ENCODE results near the gene PARVB.

PARVB gene

GRCh38 chr22:44030051-44030701, 6.1 kb downstream of the PARVB start:
- H3K79me2 ChIP-seq (ENCODE audit: insufficient read depth, low read length): peaks cover 59% of the 10 kb centered on the region
- H3K4me3 ChIP-seq (ENCODE audit: low read depth, low read length, poor library complexity, severe bottlenecking): peak overlapping the region; percentile 21
- peaks cover 74% of the 10 kb centered on the region for H3K4me1 ChIP-seq (ENCODE audit: insufficient read depth, low read length, severe bottlenecking)
- H3K4me2 ChIP-seq (ENCODE audit: low read length): peak overlapping the region; percentile 40; the same call in 1 of the 2 replicates
- peaks cover 12% of the 10 kb centered on the region; the same call in 1 of the 2 replicates for H3K36me3 ChIP-seq (ENCODE audit: insufficient read depth, low read length)
- H3K9ac ChIP-seq (ENCODE audit: low read length): peak overlapping the region; percentile 44; the same call in 1 of the 2 replicates
- H4K20me1 ChIP-seq (ENCODE audit: insufficient read depth, low read length): no peaks in the 10 kb centered on the region
- H3F3A ChIP-seq (ENCODE audit: insufficient read depth, low read length): no peaks in the 10 kb centered on the region
- no peaks in the 10 kb centered on the region for H3K27me3 ChIP-seq (ENCODE audit: insufficient read depth, low read length)
- H2AFZ ChIP-seq (ENCODE audit: low read length): no peak overlapping the region
- TF ChIP-seq EZH2 (IDR thresholded peaks at IDR 0.05; ENCODE audit: borderline replicate concordance, low read length) (no peak), CTCF (IDR thresholded peaks at IDR 0.05; ENCODE audit: low read length) (no peak)
- H3K27ac ChIP-seq (ENCODE audit: low read depth, low read length, poor library complexity, severe bottlenecking): peak overlapping the region; percentile 80
- H3K9me2 ChIP-seq (ENCODE audit: low read depth, low read length): no peaks in the 10 kb centered on the region
- no peaks in the 10 kb centered on the region for H3K9me3 ChIP-seq (ENCODE audit: low read length)

- Histone ChIP-seq H3K4me1 (ENCODE audit: insufficient read depth, low read length, severe bottlenecking) (peaks cover 70% of the 10 kb centered on the region), H4K20me1 (ENCODE audit: insufficient read depth, low read length) (no peaks in the 10 kb centered on the region), H3K9ac (ENCODE audit: low read length) (peak overlapping the region; percentile 44; the same call in 1 of the 2 replicates), H3K9me3 (ENCODE audit: low read length) (no peaks in the 10 kb centered on the region), H3K9me2 (ENCODE audit: low read depth, low read length) (no peaks in the 10 kb centered on the region), H3K79me2 (ENCODE audit: insufficient read depth, low read length) (peaks cover 61% of the 10 kb centered on the region), H3K36me3 (ENCODE audit: insufficient read depth, low read length) (peaks cover 12% of the 10 kb centered on the region; the same call in 1 of the 2 replicates), H3K27me3 (ENCODE audit: insufficient read depth, low read length) (no peaks in the 10 kb centered on the region), H3K4me3 (ENCODE audit: low read depth, low read length, poor library complexity, severe bottlenecking) (peak overlapping the region; percentile 21), H3K27ac (ENCODE audit: low read depth, low read length, poor library complexity, severe bottlenecking) (peak overlapping the region; percentile 80), H3F3A (ENCODE audit: insufficient read depth, low read length) (no peaks in the 10 kb centered on the region), H2AFZ (ENCODE audit: low read length) (no peak overlapping the region), H3K4me2 (ENCODE audit: low read length) (peak overlapping the region; percentile 40; the same call in 1 of the 2 replicates)
- no peak for TF ChIP-seq CTCF (IDR thresholded peaks at IDR 0.05; ENCODE audit: low read length)
- no peak for TF ChIP-seq EZH2 (IDR thresholded peaks at IDR 0.05; ENCODE audit: borderline replicate concordance, low read length)
Observed at GRCh38 chr22:44030702-44031082, 6.6 kb downstream of the PARVB start.

- H3K4me3 ChIP-seq (ENCODE audit: low read depth, low read length, poor library complexity, severe bottlenecking): peak overlapping the region; percentile 1
- no peak overlapping the region for H2AFZ ChIP-seq (ENCODE audit: low read length)
- H3K9ac ChIP-seq (ENCODE audit: low read length): no peak overlapping the region; the same call in 1 of the 2 replicates
- H3K9me2 ChIP-seq (ENCODE audit: low read depth, low read length): no peaks in the 10 kb centered on the region
- TF ChIP-seq CTCF (IDR thresholded peaks at IDR 0.05; ENCODE audit: low read length) (no peak), EZH2 (IDR thresholded peaks at IDR 0.05; ENCODE audit: borderline replicate concordance, low read length) (no peak)
- no peaks in the 10 kb centered on the region for H3K9me3 ChIP-seq (ENCODE audit: low read length)
- no peaks in the 10 kb centered on the region for H3K27me3 ChIP-seq (ENCODE audit: insufficient read depth, low read length)
- no peaks in the 10 kb centered on the region for H4K20me1 ChIP-seq (ENCODE audit: insufficient read depth, low read length)
- peaks cover 12% of the 10 kb centered on the region; the same call in 1 of the 2 replicates for H3K36me3 ChIP-seq (ENCODE audit: insufficient read depth, low read length)
- peaks cover 67% of the 10 kb centered on the region for H3K79me2 ChIP-seq (ENCODE audit: insufficient read depth, low read length)
- H3K27ac ChIP-seq (ENCODE audit: low read depth, low read length, poor library complexity, severe bottlenecking): peak overlapping the region; percentile 80
- peak overlapping the region; percentile 40; the same call in 1 of the 2 replicates for H3K4me2 ChIP-seq (ENCODE audit: low read length)
- H3F3A ChIP-seq (ENCODE audit: insufficient read depth, low read length): no peaks in the 10 kb centered on the region
- peaks cover 64% of the 10 kb centered on the region for H3K4me1 ChIP-seq (ENCODE audit: insufficient read depth, low read length, severe bottlenecking)
Observed at GRCh38 chr22:44031158-44031952, 7.3 kb downstream of the PARVB start.

Measured in OCI-LY1 (cell line).